ENCODE results near the gene HBG2. TPM values are rescaled to one million over a fixed set of nuclear protein-coding genes. Genes with fewer than 3 reads are reported as not detected.

HBG2 gene
- total RNA-seq, 1 experiment from 2014 or later: 8.7 TPM

DNA sequence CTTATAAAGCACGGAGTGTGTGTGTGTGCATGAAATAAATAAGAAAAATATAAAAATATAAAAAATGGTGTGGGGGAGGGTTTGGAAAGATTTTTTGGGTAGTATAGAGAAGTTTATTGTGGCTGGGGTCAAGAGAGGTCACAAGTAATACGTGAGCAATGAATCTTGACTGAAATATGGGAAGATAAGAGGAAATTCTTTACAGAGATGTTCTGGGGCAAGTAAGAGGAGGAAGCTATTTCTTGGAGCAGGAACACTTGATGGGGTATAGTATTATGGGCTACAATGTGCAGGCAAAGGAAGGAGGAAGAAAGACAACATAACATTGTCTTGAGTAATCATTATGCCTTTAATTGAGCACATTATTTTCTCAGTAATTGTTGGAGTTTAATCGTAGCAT is 22.4 kb downstream of the HBG2 start:
- no peaks in the 10 kb centered on the region for H3K9me3 Mint-ChIP-seq
- H3K4me1 Mint-ChIP-seq: no peaks in the 10 kb centered on the region
- no peaks in the 10 kb centered on the region for H3K27me3 Mint-ChIP-seq (ENCODE audit: low read depth)
- no peak for DNase-seq (ENCODE audit: low spot score)
- no peak overlapping the region for H3K4me3 Mint-ChIP-seq
- ChIA-PET CTCF (no interaction called here), POLR2A (no interaction called here)
- no peaks in the 10 kb centered on the region for H3K36me3 Mint-ChIP-seq
- H3K27ac Mint-ChIP-seq: no peak overlapping the region
- TF ChIP-seq TP53 (CRISPR knock-in tag; IDR thresholded peaks at IDR 0.05) (no peak), ZNF423 (CRISPR knock-in tag; IDR thresholded peaks at IDR 0.05) (no peak), GTF2I (CRISPR knock-in tag; conservative IDR thresholded peaks at IDR 0.05) (no peak), NFYB (CRISPR knock-in tag; conservative IDR thresholded peaks at IDR 0.05; ENCODE audit: low read depth) (no peak), STAT6 (CRISPR knock-in tag; conservative IDR thresholded peaks at IDR 0.05; ENCODE audit: low read depth) (no peak), FOXP1 (CRISPR knock-in tag; IDR thresholded peaks at IDR 0.05; ENCODE audit: borderline replicate concordance) (no peak), TEAD1 (CRISPR knock-in tag; IDR thresholded peaks at IDR 0.05) (no peak), ZNF416 (CRISPR knock-in tag; IDR thresholded peaks at IDR 0.05) (no peak), ETV6 (CRISPR knock-in tag; IDR thresholded peaks at IDR 0.05) (no peak), TCF7 (CRISPR knock-in tag; IDR thresholded peaks at IDR 0.05; ENCODE audit: low read depth) (no peak), ZMAT4 (CRISPR knock-in tag; IDR thresholded peaks at IDR 0.05) (no peak), ZNF317 (CRISPR knock-in tag; IDR thresholded peaks at IDR 0.05; ENCODE audit: borderline replicate concordance, low read depth) (no peak), ZNF396 (CRISPR knock-in tag; IDR thresholded peaks at IDR 0.05; ENCODE audit: borderline replicate concordance) (no peak), GABPB1 (CRISPR knock-in tag; IDR thresholded peaks at IDR 0.05) (no peak)
- TF ChIP-seq, protein P1, sequence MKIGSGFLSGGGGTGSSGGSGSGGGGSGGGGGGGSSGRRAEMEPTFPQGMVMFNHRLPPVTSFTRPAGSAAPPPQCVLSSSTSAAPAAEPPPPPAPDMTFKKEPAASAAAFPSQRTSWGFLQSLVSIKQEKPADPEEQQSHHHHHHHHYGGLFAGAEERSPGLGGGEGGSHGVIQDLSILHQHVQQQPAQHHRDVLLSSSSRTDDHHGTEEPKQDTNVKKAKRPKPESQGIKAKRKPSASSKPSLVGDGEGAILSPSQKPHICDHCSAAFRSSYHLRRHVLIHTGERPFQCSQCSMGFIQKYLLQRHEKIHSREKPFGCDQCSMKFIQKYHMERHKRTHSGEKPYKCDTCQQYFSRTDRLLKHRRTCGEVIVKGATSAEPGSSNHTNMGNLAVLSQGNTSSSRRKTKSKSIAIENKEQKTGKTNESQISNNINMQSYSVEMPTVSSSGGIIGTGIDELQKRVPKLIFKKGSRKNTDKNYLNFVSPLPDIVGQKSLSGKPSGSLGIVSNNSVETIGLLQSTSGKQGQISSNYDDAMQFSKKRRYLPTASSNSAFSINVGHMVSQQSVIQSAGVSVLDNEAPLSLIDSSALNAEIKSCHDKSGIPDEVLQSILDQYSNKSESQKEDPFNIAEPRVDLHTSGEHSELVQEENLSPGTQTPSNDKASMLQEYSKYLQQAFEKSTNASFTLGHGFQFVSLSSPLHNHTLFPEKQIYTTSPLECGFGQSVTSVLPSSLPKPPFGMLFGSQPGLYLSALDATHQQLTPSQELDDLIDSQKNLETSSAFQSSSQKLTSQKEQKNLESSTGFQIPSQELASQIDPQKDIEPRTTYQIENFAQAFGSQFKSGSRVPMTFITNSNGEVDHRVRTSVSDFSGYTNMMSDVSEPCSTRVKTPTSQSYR (CRISPR knock-in tag; IDR thresholded peaks at IDR 0.05): no peak
- TF ChIP-seq, protein P2, sequence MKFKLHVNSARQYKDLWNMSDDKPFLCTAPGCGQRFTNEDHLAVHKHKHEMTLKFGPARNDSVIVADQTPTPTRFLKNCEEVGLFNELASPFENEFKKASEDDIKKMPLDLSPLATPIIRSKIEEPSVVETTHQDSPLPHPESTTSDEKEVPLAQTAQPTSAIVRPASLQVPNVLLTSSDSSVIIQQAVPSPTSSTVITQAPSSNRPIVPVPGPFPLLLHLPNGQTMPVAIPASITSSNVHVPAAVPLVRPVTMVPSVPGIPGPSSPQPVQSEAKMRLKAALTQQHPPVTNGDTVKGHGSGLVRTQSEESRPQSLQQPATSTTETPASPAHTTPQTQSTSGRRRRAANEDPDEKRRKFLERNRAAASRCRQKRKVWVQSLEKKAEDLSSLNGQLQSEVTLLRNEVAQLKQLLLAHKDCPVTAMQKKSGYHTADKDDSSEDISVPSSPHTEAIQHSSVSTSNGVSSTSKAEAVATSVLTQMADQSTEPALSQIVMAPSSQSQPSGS (CRISPR knock-in tag; IDR thresholded peaks at IDR 0.05; ENCODE audit: borderline replicate concordance, low read depth): no peak
- no peak for ATAC-seq

DNA sequence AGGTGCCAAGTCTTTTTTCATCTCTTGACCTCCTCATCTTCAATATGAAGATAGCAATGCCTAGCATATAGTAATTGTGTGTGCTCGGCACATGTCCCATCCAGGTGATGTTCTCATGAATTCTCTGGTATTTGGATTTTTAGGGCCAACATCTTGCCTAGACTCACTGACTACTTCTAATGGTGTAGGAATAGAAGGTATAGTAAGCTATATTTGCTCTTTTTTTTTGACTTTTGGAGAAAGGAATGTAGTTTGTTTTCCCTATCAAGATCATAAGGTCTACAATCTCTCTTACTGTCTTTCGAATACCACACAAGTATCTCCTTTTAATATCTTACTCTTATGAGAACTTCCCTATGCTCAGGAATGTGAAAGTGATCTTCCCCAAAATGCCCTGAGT is 23.5 kb downstream of the HBG2 start:
- POLR2A ChIA-PET: no interaction called here

More for the DNA sequence above, 23.5 kb downstream of the HBG2 start:
- no peak overlapping the region for H3K27ac Mint-ChIP-seq
- H3K4me1 Mint-ChIP-seq: no peaks in the 10 kb centered on the region
- no peaks in the 10 kb centered on the region for H3K36me3 Mint-ChIP-seq
- DNase-seq (ENCODE audit: low spot score): no peak
- TF ChIP-seq CREB1 (CRISPR knock-in tag; IDR thresholded peaks at IDR 0.05): no peak
- no peak for TF ChIP-seq ZNF138 (CRISPR knock-in tag; conservative IDR thresholded peaks at IDR 0.05)
- no peak for TF ChIP-seq CDX4 (CRISPR knock-in tag; IDR thresholded peaks at IDR 0.05; ENCODE audit: borderline replicate concordance)
- TF ChIP-seq NR2C2 (CRISPR knock-in tag; IDR thresholded peaks at IDR 0.05): no peak
- TF ChIP-seq TEAD1 (CRISPR knock-in tag; IDR thresholded peaks at IDR 0.05): no peak
- TF ChIP-seq CREM (CRISPR knock-in tag; IDR thresholded peaks at IDR 0.05): no peak
- TF ChIP-seq FOXK1 (CRISPR knock-in tag; IDR thresholded peaks at IDR 0.05): no peak
- TF ChIP-seq ATF1 (CRISPR knock-in tag; IDR thresholded peaks at IDR 0.05): no peak
- no peak for TF ChIP-seq ZSCAN18 (CRISPR knock-in tag; IDR thresholded peaks at IDR 0.05)
- no peak for TF ChIP-seq IRF2 (CRISPR knock-in tag; IDR thresholded peaks at IDR 0.05; ENCODE audit: borderline replicate concordance, low read depth)
- no peak for TF ChIP-seq ELF4 (CRISPR knock-in tag; IDR thresholded peaks at IDR 0.05; ENCODE audit: low read depth)
- H3K4me3 Mint-ChIP-seq: no peak overlapping the region
- no peak for ATAC-seq
- no peaks in the 10 kb centered on the region for H3K27me3 Mint-ChIP-seq (ENCODE audit: low read depth)
- no peaks in the 10 kb centered on the region for H3K9me3 Mint-ChIP-seq
- CTCF ChIA-PET: no interaction called here
